Measurements from ENCODE around the gene ST7L.

ST7L gene

GRCh38 chr1:112505400-112505785 lies 113.5 kb downstream of the ST7L start:
- TF ChIP-seq EZH2phosphoT487 (IDR thresholded peaks at IDR 0.05; ENCODE audit: low read depth): no peak
- no peak for TF ChIP-seq CTCF (IDR thresholded peaks at IDR 0.05; ENCODE audit: low read depth, low read length)
- Histone ChIP-seq H3K4me2 (ENCODE audit: low read length) (no peak overlapping the region), H3K27ac (ENCODE audit: low read length) (no peak overlapping the region), H2AFZ (ENCODE audit: low read depth, low read length) (no peak overlapping the region), H3K27me3 (ENCODE audit: low read depth, low read length) (no peaks in the 10 kb centered on the region), H3K4me1 (ENCODE audit: low read length) (no peaks in the 10 kb centered on the region), H4K20me1 (ENCODE audit: insufficient read depth, low read length) (no peaks in the 10 kb centered on the region), H3K9me3 (ENCODE audit: insufficient read depth, low read length) (no peaks in the 10 kb centered on the region), H3K9ac (ENCODE audit: low read length) (no peak overlapping the region), H3K79me2 (ENCODE audit: low read length) (no peaks in the 10 kb centered on the region), H3K4me3 (ENCODE audit: low read length) (no peak overlapping the region), H3K36me3 (replicated peaks; ENCODE audit: low read depth, low read length) (no peaks in the 10 kb centered on the region)

- H3K4me3 ChIP-seq (ENCODE audit: low read length): no peak overlapping the region
- no peak overlapping the region for H3K9ac ChIP-seq (ENCODE audit: low read length)
- H3K4me1 ChIP-seq (ENCODE audit: low read length): no peaks in the 10 kb centered on the region
- TF ChIP-seq CTCF (IDR thresholded peaks at IDR 0.05; ENCODE audit: low read depth, low read length) (peak; percentile 27), EZH2phosphoT487 (IDR thresholded peaks at IDR 0.05; ENCODE audit: low read depth) (no peak)
- H3K27me3 ChIP-seq (ENCODE audit: low read depth, low read length): no peaks in the 10 kb centered on the region
- no peak overlapping the region for H3K4me2 ChIP-seq (ENCODE audit: low read length)
- no peak overlapping the region for H3K27ac ChIP-seq (ENCODE audit: low read length)
- no peaks in the 10 kb centered on the region for H4K20me1 ChIP-seq (ENCODE audit: insufficient read depth, low read length)
- H3K36me3 ChIP-seq (replicated peaks; ENCODE audit: low read depth, low read length): no peaks in the 10 kb centered on the region
- no peaks in the 10 kb centered on the region for H3K9me3 ChIP-seq (ENCODE audit: insufficient read depth, low read length)
- H3K79me2 ChIP-seq (ENCODE audit: low read length): no peaks in the 10 kb centered on the region
- no peak overlapping the region for H2AFZ ChIP-seq (ENCODE audit: low read depth, low read length)
Observed at GRCh38 chr1:112504661-112505399, 114.1 kb downstream of the ST7L start.

- no peak overlapping the region for H3K27ac ChIP-seq (ENCODE audit: low read length)
- no peaks in the 10 kb centered on the region for H3K27me3 ChIP-seq (ENCODE audit: low read depth, low read length)
Observed at GRCh38 chr1:112504001-112504660, 114.8 kb downstream of the ST7L start.

More at GRCh38 chr1:112504001-112504660, 114.8 kb downstream of the ST7L start:
- Histone ChIP-seq H4K20me1 (ENCODE audit: insufficient read depth, low read length) (no peaks in the 10 kb centered on the region), H3K4me1 (ENCODE audit: low read length) (no peaks in the 10 kb centered on the region), H3K9me3 (ENCODE audit: insufficient read depth, low read length) (no peaks in the 10 kb centered on the region), H2AFZ (ENCODE audit: low read depth, low read length) (no peak overlapping the region), H3K9ac (ENCODE audit: low read length) (no peak overlapping the region), H3K36me3 (replicated peaks; ENCODE audit: low read depth, low read length) (no peaks in the 10 kb centered on the region), H3K4me2 (ENCODE audit: low read length) (no peak overlapping the region), H3K79me2 (ENCODE audit: low read length) (no peaks in the 10 kb centered on the region), H3K4me3 (ENCODE audit: low read length) (no peak overlapping the region)
- TF ChIP-seq CTCF (IDR thresholded peaks at IDR 0.05; ENCODE audit: low read depth, low read length) (no peak), EZH2phosphoT487 (IDR thresholded peaks at IDR 0.05; ENCODE audit: low read depth) (no peak)
